Hematopoietic multipotent progenitor cell (in vitro differentiated cells): Measurements from ENCODE around the gene KIF1A. TPM values are rescaled to one million over a fixed set of nuclear protein-coding genes. Genes with fewer than 3 reads are reported as not detected.

Experiments used
- DNase-seq, 3 donors: peaks; one replicate each; pipeline ENCODE4 v3.0.0-alpha.2; 2011 to 2015; ENCODE audit warnings: low read depth in 2 of 3, low spot score in 2 of 3
- total RNA-seq: library from RNA; depleted of rRNA; stranded (reverse); fragments of >200 nt; gene quantifications from one replicate; pipeline ENCODE4 v1.2.3, GENCODE V29; 2012

Gene KIF1A
- total RNA-seq, 1 donor, result not detected

DNA sequence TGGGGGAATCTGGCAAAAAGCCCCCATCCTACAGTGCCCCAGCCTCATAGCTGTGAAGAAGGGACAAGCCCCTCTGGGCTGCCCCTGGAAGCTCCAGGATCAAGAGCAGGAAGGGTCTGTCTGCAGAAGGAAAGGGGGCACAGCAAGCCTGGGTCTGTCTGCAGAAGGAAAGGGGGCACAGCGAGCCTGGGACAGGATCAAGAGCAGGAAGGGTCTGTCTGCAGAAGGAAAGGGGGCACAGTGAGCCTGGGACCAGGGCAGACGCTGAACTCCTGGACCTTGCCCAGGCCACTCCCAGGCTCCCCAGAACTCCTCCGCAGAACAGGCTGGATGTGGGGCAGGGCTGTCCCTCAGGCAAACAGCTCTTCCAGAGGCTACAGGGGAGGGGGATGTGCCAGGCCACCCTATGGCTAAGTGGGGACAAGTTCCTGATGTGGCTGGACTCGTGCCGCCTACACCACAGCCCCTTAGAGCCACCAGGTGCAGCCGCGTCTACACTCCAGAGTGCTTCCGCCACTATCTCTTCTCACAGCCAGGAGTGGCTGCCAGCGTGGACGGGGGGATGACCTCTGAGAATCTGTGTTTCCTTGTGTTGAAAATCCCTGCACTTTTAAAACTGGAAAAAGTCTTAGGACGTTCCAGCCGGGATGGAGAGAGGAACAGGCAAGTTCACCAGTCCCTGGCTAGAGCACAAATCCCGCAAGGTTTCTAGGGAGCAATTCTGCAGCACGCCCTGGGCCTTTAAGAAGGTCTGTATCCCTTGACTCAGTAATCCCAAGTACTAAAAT, 20.8 kb downstream of the KIF1A start:
- DNase-seq, result no peak

DNA sequence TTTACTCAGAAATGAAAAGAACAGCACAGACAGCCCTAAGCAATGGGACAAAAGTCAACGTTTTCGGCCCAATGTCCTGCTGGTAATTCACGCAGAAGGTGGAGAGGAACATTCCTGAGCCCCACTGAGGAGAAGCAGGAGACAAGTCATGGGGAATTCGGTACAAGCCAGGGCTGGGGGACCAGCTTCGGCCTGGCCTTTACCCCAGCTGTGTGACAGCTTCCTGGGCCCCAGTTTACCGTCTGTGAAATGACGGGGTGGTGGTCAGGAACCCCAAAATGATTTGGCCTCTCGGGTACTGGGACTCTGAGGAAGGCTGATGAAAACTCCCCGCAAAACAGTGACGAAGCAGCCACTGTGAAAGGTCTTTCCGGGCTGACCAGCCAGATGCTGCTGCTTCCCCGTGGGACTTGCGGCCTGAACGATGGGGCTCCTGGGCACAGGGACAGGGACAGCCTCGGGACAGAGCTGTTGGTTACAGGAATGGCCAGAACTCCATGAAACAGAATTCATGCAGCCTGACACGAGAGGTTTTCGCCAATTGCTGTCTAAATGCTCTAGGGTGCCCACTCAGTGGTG, 21.6 kb downstream of the KIF1A start:
- DNase-seq, result no peak

- no peak for DNase-seq
Measured at GRCh38 chr2:240797914-240798313, 22.1 kb downstream of the KIF1A start.

DNA sequence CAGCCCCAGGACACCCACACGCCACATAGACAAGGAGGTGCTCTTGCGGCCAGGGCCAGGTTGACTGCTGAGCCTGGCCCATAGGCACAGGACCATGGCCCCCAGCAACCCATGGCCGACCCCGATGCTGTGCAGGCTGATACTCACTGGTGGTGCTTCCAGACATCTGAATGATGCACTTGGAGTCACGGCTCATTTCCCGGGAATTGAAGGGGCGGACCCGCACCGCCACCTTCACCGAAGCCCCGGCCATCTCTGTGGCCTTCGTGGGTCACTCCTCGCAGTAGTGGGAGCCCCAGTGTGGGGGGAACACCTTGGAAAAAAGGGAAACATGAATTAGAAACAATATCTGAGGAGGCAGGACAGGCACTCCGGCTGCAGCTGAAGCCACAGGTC, 22.5 kb downstream of the KIF1A start:
- no peak for DNase-seq

DNA sequence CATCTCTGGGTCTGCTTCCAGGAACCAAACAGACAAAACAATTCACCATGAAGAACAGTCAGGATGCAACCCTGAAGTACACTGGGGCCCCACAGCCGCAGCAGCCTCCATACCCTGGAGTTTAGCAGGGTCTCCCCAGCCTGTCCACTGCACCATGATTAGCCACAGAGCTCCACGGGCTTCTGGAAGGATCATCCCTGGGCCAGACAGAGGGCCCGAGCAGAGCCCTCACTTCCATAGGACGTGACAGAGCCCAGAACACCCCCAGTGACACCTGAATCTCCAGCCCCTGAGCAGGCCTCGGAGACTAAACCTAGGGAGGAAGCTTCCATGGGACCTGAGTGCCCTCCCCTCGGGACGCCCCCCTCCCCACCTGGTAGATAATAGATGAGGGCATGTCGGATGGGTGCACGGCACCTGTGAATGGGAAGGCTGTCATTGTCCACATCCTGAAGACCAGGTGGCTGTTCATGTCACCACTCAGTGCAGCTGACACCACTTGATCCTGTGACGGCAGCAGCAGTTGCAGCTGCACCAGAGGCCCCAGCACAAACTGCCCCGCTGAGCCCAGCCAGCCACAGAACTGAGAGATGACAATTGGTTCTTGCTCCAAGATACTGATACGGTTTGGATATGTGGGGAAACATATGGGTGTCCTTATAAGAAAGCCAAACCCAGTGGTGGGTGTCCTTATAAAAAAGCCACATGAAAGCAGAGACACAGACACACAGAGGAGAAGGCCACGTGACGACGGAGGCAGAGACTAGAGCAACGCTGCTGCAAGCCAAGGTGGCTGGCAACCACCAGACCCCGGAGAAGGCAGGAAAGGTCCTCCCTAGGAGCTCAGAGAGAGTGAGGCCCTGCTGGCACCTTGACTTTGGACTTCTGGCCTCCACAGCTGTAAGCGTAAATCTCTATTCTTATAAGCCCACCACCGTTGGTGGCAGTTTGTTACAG, 23.2 kb downstream of the KIF1A start:
- DNase-seq, result no peak

- DNase-seq, result no peak
Measured at GRCh38 chr2:240795916-240796510, 24.0 kb downstream of the KIF1A start.

- no peak for DNase-seq
Measured at GRCh38 chr2:240795454-240795853, 24.6 kb downstream of the KIF1A start.

DNA sequence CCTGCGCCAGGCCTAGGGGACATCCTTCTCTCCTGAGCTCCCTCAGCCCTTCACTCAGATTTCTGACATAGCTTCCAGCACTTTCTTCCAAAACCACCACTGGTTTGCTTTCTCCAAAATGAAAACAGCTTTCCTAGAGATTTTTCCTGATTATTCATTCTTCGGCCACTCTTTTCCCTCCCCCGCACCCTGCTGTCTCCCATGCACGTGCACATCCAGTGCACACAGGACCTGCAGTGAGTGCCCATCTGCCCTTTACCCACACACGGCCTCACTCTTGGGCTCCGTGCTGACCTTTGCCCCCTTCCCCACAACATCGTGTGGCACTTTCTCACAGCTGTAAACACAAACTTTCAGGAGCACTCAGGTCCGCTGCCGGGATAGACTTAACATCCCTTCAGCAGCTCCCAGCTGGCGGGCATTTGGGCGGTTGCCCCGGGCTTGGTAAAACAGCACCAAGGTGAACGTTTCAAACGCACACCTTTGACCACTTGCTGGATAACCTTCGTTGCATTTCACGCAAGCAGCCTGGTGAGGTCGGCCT, 25.8 kb downstream of the KIF1A start:
- no peak for DNase-seq

- DNase-seq, result no peak
Measured at GRCh38 chr2:240793313-240794177, 26.5 kb downstream of the KIF1A start.

DNA sequence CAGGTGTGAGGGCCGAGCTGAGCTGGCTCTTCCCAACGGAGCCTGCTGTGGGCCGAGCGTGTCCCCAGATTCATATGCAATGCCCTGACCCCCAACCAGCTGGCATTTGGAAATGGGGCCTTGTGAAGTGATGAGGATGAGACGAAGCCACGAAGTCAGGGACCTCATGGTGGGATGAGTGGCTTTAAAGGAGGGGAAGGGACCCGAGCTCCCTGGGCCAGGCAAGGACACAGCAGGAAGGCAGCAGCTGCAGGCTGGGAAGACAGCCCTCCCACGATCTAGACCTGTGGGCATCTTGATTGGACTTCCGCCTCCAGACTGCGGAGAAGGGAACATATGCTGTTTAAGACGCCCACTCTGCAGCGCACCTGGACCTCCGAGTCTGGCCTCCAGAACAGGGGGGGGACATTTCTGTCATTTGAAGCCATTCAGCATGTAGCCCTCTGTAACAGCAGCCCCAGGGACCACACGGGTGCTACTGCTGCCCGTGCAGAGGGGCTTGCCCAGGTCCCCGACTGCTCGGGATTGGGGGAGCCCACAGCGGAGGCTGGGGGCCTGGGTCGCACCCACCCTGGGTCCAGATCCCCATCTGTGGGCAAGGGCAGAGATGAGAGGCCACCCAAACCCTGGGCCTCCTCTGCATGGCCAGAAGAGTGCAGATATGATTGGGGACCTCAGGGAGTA, 27.2 kb downstream of the KIF1A start:
- no peak for DNase-seq

GRCh38 chr2:240791821-240792628, 28.0 kb downstream of the KIF1A start:
- no peak for DNase-seq

DNA sequence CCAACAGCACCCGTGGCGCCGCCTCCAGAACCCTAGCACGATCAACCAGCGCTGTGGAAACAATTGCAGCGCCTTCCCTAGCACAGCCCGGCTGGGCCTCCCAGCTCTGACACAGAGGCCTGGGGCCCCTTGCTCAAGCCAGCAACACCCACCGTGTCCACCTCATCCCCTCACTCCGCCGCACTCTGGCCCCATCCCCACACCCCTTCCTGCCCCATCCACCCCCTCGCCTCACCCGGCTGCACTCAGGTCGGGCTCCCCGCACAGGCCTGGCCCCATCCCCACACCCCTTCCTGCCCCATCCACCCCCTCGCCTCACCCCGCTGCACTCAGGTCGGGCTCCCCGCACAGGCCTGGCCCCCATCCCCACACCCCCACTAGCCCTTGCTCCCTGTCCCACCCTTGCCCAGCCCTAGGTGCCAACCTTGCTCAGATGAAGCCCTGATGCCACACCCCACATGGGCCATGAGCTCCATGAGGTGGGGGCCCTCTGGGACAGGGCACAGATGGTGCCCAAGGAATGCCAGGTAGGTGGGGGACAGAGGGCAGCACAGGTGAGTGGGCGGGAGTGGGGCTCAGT, 28.7 kb downstream of the KIF1A start:
- DNase-seq, result no peak

DNA sequence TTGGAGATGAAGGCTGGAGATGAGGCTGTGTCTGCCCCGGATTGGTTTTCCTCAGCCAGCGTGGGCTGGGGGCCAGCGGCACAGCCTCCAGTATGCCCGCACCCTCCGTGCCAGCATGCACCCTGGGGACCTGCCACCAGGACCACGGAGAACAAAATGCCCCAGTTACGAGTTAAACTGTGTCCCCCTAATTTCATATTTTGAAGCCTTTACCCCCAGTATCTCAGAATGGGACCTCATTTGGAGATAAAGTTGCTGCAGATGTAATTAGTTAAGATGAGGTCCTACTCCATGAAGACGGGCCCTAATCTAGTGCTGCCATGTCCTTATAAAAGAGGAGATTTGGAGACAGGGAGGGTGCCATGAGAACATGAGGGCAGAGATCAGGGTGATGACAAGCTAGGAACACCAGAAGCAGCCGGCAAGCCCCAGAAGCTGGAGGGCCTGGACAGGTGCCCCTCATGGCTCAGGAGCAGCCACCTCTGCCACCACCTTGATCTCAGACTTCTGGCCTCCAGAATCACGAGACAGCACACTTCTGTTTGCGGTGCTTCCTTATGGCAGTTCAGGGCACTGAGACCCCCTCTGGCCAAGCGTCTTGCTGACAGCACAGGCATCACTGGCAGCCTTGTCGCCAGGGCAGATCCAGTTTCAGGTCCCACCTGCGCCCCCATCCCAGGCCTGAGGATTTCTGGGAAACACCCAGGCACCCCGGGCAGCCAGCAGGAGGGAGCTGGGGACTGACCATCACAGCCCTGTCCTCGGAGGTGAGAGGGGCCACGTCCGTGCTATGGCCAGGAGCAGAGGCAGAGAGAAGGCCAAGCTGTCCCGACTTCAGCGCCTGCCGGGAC, 29.4 kb downstream of the KIF1A start:
- no peak for DNase-seq

- no peak for DNase-seq
Measured at GRCh38 chr2:240789501-240790369, 30.3 kb downstream of the KIF1A start.

- DNase-seq, result no peak
Measured at GRCh38 chr2:240789051-240789453, 31.0 kb downstream of the KIF1A start.

DNA sequence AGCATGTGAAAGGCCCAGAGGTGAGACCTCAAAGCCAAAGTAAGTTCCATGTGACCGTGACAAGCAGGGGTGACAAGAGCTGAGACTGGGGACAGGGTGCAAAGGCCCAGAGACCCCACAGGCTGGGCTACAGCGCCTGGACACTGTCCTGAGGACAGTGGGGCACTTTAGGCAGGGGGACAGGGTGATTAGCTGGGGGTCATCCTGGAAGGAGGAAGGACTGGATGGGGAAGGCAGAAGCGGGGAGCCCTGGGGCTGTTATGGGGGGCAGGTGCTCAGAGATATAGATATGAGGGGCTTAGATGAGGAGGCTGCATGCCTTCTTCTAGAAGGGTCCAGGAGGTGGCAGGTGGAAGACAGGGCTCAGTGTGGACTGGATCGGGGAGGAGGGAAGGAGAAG, 31.5 kb downstream of the KIF1A start:
- DNase-seq, result no peak
